ENCODE results near the gene RRAGA.

DNA sequence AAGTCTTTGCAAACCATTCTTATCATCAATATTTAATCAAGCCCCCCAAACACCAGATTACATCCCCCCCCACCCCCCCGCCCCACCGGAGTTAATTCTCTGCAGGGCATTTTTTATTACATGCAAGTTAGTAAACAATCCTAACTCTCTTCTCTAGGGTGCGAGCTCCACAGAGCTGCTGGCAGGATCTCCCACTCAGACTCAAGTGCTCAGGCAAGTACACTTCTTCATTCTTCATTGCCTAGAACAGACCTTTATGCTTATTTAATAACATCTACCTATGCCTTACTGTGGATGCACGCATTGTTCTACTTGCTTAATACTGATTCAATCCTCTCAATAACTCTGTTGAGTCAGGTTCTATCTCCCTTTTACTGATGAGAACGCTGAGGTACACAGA is 26.1 kb upstream of the RRAGA start:
- no peak for TF ChIP-seq POLR2A (IDR thresholded peaks at IDR 0.05)
- no peak for TF ChIP-seq CTCF (IDR thresholded peaks at IDR 0.05)

Measured in uterus (tissue), 2 donors.